ENCODE data around the gene BMP6.

DNA sequence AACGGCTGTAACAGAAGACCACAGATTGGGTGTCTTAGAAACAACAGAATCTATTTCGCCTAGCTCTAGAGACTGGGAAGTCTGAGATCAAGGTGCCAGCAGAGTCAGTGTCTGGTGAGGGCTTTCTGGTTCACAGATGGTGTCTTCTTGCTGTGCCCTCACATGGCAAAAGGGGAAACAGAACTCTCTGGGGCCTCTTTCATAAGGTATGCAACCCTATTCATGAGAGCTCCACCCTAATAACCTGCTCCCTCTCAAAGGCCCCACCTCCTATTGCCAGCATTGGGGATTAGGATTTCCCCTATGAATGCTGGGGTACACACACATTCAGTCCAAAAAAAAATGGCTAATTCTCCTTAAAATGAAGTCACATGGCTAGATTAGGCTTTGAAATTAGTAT is 174.7 kb downstream of the BMP6 start:
- TF ChIP-seq POLR2AphosphoS5 (IDR thresholded peaks at IDR 0.05; ENCODE audit: low read depth, low read length) (no peak), SIN3A (IDR thresholded peaks at IDR 0.05; ENCODE audit: borderline replicate concordance, insufficient read depth, low read depth, low read length) (no peak), TCF7L2 (IDR thresholded peaks at IDR 0.05; ENCODE audit: low read depth, low read length) (no peak)
- TF ChIP-seq, protein P1, sequence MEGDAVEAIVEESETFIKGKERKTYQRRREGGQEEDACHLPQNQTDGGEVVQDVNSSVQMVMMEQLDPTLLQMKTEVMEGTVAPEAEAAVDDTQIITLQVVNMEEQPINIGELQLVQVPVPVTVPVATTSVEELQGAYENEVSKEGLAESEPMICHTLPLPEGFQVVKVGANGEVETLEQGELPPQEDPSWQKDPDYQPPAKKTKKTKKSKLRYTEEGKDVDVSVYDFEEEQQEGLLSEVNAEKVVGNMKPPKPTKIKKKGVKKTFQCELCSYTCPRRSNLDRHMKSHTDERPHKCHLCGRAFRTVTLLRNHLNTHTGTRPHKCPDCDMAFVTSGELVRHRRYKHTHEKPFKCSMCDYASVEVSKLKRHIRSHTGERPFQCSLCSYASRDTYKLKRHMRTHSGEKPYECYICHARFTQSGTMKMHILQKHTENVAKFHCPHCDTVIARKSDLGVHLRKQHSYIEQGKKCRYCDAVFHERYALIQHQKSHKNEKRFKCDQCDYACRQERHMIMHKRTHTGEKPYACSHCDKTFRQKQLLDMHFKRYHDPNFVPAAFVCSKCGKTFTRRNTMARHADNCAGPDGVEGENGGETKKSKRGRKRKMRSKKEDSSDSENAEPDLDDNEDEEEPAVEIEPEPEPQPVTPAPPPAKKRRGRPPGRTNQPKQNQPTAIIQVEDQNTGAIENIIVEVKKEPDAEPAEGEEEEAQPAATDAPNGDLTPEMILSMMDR (IDR thresholded peaks at IDR 0.05) = no peak
- TF ChIP-seq, protein P2, sequence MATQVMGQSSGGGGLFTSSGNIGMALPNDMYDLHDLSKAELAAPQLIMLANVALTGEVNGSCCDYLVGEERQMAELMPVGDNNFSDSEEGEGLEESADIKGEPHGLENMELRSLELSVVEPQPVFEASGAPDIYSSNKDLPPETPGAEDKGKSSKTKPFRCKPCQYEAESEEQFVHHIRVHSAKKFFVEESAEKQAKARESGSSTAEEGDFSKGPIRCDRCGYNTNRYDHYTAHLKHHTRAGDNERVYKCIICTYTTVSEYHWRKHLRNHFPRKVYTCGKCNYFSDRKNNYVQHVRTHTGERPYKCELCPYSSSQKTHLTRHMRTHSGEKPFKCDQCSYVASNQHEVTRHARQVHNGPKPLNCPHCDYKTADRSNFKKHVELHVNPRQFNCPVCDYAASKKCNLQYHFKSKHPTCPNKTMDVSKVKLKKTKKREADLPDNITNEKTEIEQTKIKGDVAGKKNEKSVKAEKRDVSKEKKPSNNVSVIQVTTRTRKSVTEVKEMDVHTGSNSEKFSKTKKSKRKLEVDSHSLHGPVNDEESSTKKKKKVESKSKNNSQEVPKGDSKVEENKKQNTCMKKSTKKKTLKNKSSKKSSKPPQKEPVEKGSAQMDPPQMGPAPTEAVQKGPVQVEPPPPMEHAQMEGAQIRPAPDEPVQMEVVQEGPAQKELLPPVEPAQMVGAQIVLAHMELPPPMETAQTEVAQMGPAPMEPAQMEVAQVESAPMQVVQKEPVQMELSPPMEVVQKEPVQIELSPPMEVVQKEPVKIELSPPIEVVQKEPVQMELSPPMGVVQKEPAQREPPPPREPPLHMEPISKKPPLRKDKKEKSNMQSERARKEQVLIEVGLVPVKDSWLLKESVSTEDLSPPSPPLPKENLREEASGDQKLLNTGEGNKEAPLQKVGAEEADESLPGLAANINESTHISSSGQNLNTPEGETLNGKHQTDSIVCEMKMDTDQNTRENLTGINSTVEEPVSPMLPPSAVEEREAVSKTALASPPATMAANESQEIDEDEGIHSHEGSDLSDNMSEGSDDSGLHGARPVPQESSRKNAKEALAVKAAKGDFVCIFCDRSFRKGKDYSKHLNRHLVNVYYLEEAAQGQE (IDR thresholded peaks at IDR 0.05; ENCODE audit: insufficient read depth in 1 of 2, low read depth in 2 of 2, low read length in 1 of 2) = no peak
